Esophagus mucosa (tissue), 1 donor: ENCODE results near the gene VPS16. TPM values are rescaled to one million over a fixed set of nuclear protein-coding genes. Genes with fewer than 3 reads are reported as not detected.
"Not testable (repeated sequence)": the region's sequence is repeated elsewhere in the genome, so short reads cannot be mapped to it uniquely, and the experiment has no call there.

ENCODE experiments used
- ATAC-seq: fragments of 200-7000 bp; cut with Tn5 transposase; one replicate; pipeline ENCODE4 v1.9.1; 2020
- total RNA-seq: library from RNA; stranded (reverse); gene quantifications from one replicate; pipeline ENCODE4 v1.2.4, GENCODE V29; 2023
- donor health status: DM: yes; HTN: yes; CAD: no.

The VPS16 gene
- total RNA-seq, 1 donor from 2014 or later, result 23.8 TPM

DNA sequence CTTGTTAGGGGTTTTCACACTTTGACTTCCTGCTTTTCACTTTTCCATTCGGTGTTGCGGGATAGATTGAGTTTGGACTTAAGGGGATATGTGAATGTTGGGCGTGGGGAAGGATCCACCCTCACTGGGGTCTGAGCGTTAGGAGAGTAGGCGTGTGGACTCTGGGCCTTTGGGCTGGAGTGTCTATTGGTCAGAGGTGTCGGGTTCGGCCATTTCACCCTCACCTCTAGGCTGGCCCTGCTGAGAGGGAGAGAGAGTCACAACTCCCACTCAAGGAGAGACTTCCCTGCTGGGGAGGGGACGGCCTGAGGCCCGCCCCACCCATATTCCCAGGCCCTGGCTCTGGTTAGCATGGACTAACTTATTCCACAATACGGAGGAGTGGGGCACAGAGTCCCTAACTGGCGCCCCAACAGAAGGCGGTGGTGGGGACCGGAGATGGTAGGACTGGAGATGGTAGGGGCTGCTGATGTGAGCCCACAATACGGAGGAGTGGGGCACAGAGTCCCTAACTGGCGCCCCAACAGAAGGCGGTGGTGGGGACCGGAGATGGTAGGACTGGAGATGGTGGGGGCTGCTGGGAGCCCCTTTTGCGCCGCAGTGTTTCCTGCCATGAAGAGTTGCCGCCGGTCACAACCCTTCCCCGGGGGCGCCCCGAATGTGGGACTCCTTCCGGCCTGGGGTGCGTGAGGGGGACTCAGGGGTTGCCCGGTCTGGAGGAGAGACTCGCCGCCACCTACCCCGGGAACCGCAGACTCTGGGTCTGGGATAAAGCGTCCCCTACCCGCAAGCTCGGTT, 31.3 kb downstream of the VPS16 start:
- ATAC-seq, result peak; percentile 6

DNA sequence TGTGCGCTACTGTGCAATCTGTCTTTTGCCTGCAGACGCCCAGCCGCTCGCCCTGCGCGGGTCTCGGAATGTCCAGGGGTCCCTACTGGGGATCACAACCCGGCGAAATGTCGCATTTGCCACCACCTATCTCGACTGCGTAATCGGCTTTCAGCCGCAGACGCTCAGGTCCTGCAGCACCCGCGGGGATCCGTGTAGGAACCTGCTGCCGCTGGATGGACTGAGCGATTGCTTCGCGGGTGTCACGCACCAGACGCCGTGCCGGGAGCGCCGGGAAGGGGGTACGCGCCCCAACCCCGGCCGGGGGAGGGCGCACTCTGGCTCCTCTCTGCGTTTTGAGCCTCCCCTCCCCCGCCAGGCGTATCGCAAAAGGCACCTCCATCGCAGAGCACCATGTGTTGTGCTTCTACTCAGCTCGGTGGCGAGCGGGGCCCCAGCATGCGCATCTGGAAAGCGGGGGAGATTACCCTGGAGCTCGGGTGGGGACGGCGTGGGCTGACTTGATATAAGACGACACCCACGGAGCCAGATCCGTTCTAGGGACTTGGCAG, 32.0 kb downstream of the VPS16 start:
- ATAC-seq, result peak; percentile 55

DNA sequence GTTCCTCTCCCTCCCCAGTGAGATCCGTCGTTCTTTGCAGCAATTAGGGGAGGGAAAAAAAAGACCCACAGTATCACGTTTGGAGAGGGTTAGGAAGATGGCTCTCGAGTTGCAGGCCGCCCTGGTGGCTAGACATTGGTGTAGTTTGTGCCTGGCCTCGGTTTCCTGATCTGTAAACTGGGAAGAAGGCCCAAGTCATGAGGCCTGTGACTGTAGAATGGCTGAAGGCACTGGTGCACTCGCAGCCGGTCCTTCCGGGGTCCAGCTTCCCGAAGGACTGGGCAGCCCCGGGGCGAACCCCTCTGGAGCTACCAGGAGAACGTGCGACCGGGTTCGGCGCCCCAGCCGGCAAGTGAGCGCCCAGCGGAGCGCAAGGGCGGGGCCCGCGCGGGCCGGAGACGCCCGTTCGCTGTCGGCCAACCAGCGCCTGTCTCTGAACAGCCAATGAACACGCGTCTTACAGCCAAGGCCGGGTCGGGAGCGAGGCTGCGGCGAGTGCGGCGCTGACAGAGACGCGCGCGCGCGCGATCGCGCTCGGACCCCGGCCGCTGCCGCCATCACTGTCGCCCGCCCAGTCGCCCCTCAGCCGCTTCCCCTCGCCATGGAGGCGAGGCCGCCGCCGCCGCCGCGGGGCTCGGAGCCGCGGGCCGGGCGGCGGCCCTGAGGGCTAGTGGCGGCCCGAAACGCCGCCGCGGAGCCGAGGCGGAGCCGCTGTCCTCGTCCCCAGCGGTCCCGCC, 32.6 kb downstream of the VPS16 start, which contains the start of gene PTPRA:
Gene PTPRA, plus strand, starts transcription at position 472 of the 737 bp plus-strand sequence. CDS start 90,797 bp downstream, outside the sequence.
- peak; percentile 96 for ATAC-seq

DNA sequence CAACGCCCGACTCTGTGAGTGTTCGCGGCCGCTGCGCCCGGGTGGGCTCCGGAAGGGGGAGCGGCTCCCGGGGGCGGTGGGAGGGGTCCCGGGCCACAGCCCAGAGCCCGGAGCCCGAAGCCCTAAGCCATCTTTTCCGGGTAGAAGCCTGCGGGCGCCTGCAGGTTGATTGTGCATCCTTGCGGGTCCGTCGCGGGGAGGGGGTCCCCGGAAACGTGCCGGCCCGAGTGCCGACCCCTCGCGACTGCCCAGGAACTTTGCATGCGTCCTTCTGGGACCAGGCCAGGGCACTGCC, 33.1 kb downstream of the VPS16 start:
- no peak for ATAC-seq

DNA sequence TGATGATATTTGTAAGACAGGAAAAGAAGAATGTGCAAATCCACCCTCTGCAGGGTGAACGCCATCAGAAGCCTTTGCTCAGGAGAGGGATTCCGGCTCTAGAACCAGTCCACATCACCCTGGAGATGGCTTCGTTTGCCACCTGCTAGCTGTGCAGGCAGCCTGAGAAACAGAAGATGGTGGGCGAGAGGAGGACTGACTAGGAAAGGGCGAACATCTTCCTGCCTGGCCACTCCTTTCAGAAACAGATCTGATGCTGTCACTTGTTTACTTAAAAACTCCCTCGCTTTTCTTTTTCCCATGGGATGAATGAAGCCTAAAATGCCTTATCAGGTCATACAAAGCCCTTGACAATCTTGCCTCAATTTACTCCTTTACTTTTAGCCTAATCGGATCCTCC, 33.9 kb downstream of the VPS16 start:
- no peak for ATAC-seq

DNA sequence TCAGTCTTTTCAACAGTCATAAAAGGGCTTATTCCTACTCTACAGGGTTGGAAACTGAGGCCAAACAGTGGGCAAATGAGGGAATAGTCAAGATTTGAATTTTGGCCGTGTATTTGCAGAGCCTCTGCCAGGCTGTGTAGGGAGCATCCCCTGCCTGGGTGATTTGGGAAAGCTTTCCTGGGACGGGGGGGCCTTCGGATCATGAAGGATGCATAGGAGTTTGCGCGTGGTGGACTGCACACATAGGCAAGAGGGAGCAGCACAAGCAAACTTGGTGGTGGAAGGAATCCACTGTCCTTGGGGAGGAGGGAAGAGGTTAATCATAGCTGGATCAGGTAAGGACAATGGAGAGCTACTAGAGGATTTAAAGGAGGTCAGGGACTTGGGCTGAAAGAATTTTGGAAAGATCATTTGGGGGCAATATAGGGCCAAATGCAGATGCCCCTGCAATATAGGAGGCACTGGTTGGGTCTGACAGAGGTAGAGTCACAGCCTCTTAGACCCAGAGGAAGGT, 35.2 kb downstream of the VPS16 start:
- no peak for ATAC-seq

DNA sequence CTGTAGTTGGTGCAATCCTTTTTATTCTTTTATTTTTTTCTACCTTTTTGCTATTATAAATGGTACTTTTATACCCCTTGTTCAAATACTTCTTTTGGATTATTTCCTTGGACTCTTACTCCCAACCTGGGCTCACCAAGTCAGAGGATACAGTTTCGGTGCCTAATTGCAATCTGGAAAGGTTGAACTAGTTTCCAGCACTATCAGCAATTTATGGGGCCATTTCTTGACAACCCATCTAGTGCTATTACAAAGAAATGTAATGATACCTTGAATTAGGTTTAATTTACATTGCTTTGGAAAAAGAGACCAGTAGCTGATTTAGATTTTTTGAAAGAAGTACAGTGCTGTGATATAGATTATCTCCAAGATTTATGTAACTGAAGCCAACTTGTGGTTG, 38.0 kb downstream of the VPS16 start:
- no peak for ATAC-seq

DNA sequence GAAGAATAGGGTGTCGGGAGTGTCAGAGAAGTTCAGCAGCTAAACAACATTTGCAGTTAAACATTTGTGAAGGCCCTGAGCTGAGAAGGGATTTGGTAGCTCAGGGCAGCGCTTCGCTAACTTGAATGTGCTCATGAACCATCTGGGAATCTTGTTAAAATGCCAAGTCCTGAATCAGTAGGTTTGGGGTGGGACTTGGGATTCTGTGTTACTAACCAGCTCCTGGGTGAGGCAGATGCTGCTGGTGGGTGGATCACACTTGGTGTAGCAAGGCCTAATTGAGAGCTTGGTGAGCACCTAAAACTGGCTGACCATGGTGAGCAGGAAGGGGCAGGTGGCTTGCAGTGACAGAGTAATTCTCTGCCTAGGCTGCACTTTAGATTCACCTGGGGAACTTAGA, 38.6 kb downstream of the VPS16 start:
- ATAC-seq, result peak; percentile 89

DNA sequence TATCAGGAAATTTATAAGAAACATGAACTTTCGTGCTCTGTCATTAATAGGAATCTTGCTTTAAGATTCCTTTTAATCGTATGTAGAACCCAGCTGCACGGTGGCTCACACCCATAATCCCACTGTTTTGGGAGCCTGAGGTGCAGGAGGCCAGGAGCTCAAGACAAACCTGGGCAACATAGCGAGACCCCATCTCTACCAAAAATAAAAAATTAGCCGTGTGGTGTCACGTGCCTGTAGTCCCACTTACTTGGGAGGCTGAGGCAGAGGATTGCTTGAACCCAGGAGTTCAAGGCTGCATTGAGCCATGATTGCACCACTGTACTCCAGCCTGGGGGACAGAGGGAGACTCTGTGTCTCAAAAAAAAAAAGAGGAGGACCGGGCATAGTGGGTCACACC, 40.1 kb downstream of the VPS16 start:
- ATAC-seq, result no peak

DNA sequence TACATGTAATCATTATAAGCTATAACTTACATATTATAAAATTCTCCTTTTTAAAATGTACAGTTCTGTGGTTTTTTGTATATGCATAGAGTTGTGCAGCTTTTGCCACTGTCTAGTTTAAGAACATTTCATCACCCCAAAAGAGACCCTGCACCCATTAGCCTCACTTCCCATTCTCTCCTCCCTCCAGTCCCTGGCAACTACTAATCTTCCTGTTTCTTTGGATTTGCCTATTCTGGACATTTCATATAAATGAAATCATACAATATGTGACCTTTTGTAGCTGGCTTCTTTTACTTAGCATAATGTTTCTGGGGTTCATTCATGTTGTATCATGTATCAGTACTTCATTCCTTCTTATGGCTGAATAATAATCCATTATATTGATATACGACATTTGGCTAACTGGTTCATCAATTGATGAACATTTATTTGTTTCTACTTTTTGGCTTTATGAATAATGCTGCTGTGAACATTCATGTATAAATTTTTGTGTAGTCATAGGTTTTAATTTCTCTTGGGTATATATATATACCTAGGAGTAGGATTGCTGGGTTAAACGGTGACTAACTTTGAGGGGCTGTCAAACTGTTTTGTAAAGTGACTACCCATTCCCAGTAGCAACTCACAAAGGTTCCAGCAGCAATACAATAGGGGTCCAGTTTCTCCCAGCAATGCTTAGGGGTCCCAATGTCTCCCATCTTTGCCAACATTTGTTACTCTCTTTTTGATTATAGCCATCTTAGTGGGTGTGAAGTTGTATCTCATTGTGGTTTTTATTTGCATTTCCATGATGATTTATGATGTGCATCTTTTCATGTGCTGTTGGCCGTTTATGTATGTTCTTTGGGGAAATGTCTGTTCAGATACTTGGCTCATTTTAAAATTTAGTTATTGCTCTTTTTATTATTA, 43.4 kb downstream of the VPS16 start:
- ATAC-seq, result no peak

DNA sequence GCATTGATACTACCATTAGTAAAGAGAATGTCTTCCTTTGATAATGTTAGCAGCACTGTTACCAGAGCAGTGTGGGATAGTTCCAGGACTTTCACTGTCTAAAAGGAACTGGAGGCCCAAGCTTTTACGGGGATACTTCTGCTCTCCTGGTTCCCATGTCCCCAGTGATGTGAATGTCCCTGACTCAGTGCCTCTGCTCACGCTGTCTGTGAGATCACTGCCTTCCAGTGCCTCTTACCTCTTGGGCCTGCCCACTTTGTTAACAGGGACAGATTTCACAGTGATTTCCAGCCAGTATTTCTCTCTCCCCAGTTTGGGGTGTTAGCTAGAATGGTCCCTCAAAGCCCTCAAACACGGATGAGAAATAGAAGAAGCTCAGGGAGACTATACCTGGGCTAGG, 47.2 kb downstream of the VPS16 start:
- ATAC-seq, result no peak

DNA sequence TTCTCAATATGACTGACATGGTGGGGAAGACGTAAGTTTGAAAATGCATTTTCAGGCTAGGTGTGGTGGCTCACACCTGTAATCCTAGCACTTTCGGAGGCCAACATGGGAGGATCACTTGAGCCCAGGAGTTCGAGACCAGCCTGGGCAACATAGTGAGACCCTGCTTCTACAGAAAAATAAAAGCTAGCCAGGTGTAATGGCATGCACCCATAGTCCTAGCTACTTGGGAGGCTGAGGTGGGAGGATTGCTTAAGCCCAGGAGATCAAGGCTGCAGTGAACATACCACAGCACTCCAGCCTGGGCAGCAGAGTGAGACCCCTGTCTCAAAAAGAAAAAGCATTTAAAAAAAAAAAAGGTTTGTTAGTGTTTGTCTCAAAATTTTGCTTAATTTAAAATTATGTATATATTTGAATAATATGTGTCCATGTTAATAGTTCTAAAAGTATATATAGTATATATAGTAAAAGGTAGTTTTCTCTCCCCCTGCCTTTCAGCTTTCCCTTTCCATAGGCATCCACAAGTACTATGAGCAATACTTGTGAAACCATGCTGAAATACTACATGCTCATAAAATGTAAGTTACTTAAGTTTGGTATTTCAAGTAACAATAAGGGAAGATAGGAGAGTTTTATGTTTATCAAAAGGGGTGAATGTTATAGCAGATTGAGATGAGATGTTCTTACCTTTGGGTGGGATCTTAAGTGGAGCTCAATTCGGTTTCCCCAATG, 47.8 kb downstream of the VPS16 start:
- no peak for ATAC-seq

DNA sequence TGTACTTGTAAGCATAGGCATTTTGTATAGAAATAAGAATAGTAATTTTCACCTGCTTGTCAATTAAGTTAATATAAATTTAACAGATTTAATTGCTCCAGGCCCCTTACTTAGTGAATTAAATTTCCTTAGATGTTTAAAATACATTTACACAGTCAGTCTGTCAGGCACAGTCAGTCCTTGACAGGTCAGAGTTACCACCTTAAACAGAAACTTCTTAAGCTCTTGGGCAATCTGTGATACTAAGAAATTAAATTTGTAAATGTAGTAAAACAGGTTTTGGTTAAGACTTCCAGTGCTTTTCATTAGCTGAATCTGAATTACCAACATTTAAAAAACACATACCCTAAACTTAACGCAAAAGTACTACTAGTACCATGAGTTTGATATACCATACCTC, 48.7 kb downstream of the VPS16 start:
- peak; percentile 39 for ATAC-seq

DNA sequence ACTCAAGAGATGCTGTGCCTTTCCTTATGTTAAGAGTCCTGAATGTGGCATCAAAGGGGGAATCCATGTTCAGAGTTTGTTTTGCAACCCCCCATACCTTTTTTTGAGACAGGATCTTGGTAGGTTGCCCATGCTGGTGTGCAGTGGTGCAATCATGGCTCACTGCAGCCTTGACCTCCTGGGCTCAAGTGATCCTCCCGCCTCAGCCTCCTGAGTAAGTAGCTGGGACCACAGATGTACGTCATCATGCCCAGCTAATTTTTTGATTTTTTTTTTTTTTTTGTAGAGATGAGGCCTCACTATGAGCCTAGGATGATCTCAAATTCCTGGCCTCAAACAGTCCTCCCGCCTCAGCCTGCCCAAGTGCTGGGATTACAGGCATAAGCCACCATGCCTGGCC, 49.3 kb downstream of the VPS16 start:
- ATAC-seq, result no peak

DNA sequence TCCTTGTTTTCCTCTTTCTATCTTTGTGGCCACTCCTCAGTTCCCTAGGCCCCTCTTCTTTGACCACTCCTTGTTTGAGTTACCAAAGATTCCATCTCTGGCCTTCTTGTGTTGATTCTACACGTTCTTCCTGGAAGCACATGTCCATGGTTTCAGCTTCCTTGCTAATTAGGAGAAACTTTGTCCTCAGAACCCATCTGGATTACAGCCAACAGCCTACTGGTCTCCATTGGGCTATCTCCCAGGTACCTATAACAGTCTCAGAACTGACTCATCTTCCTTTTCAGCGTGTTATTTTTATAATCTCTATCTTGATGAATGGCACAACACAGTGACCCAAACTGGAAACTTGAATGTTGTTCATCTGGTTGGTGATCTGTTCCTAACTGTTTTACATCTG, 50.2 kb downstream of the VPS16 start:
- peak; percentile 34 for ATAC-seq

DNA sequence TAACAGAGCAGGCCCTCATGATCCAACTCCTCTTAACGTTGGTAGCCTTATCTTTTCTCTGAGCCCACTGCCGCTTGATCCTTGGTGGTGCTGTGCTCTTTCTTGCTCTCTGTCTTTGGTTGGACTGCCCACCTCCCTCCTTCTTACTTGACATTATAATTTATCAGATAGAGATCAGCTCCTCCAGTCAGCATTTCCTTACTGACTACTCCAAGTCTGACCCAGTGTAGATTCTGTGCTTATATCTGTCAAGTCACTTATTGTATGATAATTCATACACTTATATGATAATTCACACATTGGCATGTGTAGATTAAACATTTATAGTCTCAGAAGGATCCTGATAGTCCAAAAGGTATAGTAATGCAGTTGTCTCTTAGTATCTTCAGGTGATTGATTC, 50.8 kb downstream of the VPS16 start:
- ATAC-seq, result no peak

DNA sequence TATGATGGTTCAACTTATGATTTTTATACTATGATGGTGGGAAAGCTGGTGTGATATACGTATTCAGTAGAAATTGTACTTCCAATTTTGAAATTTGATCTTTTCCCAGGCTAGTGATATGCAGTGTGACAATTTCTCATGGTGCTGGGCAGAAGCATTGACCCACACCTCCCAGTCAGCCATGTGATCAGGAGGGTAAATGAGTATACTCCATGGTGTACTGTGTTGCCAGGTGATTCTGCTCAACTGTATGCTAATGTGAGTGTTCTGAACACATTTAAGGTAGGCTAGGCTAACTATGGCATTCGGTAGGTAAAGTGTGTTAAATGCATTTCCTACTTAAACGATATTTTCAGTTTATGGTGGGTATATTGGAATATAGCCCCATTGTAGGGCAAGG, 51.8 kb downstream of the VPS16 start:
- no peak for ATAC-seq

DNA sequence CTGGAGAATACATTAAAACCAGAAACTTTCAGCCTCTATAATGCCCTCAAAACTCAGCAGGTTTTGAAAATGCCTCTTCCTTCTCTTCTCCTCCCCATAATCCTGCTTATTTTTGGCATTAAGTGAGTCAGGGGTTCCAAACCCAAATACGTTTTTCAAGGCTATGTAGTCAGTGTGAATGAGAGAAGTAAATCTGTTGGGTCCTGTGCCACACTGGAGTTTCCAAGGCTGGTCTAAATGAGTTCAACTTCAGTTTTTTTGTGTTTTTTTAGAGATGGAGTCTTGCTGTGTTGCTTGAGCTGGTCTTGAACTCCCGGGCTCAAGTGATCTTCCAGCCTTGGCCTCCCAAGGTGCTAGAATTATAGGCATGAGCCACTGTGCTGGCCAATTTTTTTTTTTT, 53.7 kb downstream of the VPS16 start:
- no peak for ATAC-seq

DNA sequence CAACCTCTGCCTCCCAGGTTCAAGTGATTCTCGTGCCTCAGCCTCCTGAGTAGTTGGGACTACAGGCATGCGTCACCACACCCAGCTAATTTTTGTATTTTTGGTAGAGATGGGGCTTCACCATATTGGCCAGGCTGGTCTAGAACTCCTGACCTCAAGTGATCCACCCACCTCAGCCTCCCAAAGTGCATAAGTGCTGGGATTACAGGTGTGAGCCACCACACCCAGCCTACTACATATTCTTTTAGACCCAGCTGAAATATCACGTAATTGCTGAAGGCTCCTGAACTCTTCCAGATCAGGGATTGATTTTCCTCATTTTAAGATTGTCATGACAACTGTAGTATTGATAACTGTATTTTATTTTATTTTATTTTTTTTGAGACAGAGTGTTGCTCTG, 54.6 kb downstream of the VPS16 start:
- not testable (repeated sequence) for ATAC-seq

DNA sequence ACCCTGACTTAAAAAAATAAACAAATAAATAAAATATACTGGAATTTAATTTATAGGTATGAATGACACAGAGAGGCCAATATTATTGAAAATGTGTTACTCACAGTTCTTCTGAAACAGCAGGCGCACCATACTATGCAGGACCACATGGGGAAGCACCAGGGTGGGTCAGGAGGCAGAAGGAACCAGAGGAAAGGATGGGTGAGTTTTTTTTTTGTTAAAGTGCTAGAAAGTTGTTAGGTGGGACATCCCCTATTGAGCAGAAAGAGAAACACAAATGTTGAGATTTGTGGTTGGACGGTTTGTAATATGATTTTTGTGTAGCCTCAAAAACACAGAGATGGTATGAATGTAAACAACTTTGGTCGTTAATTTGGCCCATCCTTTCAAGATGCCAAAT, 58.7 kb downstream of the VPS16 start:
- ATAC-seq, result no peak

DNA sequence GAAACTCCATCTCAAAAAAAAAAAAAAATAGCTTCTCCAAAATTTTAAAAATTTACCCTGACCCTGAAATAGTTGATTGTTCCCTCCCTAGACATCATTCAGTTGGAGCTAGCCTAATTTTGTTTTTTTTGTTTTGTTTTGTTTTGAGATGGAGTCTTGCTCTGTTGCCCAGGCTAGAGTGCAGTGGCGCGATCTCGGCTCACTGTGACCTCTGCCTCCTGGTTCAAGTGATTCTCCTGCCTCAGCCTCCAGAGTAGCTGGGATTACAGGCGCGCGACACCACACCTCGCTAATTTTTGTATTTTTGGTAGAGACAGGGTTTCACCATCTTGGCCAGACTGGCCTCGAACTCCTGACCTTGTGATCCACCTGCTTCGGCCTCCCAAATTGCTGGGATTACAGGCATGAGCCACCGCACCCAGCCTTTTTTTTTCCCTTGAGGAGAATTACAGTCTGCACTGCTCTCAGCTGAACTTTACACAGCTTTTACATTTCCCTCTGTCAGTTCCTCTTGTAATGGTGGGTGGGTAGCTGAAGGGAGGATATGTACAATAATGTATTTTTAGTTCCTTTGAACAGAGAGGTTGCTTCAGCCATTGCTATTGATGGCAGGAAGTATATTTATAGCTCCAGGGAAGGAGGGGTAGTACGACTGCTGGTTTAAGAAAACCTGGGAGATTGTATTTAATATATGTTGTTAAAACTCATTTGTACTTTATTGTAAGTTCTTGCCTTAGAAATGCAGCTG, 60.5 kb downstream of the VPS16 start:
- ATAC-seq, result no peak
